GM15510 (cell line): ENCODE data around the gene PES1.

Experiments used
- POLR2A ChIP-seq: IDR thresholded peaks from 3 replicates; pipeline ENCODE4 v1.6.1; 2011; ENCODE audit warnings: borderline replicate concordance; ENCODE audit not compliant: insufficient read length; ENCODE audit errors: extremely low read depth

Gene PES1

DNA sequence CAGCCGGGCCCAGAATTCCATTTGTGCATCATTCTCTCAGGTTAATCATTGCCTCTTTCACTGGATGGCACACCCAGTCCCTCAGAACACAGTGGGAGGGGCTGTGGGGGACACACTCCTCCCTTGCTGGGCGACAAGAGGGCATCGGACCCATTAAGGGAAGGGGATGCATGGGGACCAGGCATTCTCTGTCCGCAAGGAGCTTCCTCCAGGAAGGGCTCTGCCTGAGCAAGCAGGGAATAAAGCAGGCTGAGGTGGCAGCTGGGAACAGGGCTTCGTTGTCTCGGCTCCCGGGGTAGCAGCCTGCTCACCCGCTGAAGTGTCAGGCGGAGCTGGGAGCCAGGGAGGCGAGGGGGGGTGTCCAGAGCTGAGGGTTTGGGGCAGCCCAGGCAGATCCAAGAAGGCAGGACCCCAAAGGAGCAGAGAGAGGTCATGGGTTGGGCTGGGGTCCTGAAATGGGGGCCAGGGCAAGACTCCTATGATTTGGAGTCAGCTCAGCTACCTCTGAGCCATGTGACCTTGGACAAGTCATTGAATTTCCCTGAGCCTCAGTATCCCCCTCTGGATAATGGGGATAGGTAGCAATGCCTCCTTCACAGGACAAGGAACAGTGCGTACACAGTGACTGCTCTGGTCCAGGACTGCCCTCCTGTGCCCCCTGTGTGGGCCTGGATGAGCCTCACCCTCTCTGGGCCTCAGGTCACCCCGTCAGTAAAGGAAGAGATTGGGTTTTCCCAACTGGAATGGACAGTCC, 18.7 kb downstream of the PES1 start:
- TF ChIP-seq POLR2A, result no peak

DNA sequence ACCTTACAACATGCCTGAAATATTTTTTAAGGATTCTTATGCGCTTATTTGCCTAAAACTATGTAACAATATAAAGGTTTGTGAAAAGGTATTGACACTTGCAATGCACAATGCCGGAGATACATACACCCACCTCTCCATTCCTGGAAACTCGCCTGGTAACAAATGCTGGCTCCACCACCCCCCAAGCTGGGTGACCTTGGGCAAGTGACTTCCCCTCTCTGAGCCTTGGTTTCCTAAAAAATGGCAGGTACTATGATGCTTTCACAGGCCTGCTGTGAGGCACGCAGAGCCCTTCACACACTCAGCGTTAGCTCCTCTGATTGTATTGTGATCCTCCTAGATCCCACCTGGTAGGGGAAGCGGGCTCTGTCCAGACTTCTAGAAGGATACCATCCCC, 19.5 kb downstream of the PES1 start:
- TF ChIP-seq POLR2A, result no peak

DNA sequence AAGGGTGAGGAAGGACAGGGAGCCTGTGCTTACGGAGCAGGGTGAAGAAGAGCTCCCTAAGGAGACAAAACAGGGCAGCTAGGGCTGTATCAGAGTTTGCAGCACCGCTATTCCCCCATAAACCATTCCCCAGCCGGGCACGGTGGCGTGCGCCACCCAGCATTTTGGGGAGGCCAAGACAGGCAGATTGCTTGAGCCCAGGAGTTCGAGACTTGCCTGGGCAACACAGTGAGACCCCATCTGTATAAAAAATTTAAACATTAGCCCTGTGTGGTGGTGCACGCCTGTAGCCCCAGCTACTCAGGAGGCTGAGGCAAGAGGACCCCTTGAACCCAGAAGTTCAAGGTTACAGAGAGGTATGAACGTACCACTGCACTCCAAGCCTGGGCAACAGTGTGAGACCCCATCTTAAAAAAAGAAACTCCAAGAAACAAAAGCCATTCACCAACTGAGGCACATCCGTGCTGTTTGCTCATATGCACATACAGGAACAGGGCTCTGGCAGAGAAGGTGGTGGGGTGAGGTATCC, 22.0 kb downstream of the PES1 start:
- no peak for TF ChIP-seq POLR2A

DNA sequence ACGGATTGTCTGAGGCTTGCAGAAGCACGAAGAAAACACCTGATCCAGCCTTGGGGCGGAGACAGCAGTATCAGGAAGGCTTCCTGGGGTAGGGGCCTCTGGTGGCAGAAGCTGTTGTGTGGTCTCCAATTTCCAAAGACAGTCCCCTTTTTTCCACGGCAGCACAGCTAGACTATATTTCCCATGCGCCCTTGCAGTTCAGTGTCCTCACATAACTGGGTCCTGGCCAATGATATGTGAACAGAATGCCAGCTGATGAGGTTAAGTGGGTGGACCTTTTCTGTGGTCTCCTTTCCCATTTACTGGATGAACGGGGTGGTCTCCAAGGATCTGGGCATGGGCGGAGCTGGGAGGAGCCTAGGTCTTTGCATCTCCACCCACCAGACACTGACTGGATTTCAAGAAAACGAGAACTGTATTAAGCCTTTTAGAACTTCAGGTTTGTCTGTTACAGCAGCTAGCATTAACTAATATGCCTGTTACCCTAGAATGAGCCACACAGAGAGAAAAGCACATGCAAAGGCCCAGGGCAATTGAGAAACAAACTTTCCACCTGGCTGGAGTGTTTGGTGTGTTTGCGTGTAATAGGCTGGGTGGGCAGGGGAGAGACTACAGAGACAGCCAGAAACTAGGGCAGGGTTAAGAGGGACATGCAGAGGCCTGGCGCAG, 23.4 kb downstream of the PES1 start:
- no peak for TF ChIP-seq POLR2A

DNA sequence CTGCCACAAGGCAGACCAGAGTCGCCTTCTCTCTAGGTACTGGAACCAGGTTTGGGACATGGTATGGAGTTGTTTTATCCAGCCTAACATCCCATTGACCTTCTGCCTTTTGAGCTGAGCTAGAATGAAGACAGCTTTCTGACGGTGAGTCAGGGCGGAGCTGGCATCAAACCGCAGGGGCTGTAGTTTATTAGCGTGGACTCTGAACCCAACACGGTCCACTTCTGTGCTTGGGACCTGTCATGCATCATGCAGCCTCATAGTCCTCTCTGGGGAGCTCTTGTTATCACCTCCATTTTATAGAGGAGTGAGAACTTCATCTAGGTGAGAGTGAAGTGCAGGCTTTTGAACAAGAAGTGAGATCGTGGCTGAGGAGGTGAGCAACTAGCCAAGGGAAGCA, 25.6 kb downstream of the PES1 start:
- TF ChIP-seq POLR2A, result no peak

DNA sequence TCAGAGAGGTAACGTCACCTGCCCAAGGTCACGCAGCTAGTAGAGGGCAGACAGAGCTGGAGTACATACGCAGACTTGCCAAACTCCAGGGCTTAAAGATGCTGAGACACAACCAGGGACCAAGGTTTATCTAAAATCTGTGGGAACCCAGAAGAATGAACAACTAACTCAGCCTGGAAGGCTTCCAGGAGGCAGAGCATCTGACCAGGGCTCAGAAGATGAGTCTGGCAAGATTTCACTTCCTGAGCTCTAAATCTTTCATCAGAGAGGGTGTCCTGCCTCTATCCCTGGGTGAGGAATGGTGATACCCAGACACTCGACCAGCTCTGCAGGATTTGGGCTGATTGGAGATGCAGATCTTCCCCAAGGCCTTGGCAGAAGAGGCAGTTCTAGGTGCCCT, 26.4 kb downstream of the PES1 start:
- no peak for TF ChIP-seq POLR2A

DNA sequence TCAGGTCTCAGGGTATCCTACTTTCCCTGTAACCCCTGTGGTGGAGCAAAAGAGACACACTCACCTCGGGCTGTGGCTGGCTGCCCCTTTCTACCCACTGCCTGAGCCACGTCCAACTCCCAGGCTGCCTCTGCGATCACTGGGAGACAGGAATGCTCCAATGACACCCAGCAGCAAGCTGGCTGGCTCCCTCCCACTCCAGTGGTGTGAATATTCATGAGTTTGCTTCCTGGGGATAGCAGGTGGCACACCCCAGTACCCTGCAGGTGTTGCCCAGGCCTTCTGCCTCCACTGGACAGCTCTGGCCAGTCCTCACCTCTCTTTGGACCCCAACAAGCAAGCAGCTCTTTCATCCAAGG, 27.0 kb downstream of the PES1 start:
- no peak for TF ChIP-seq POLR2A

DNA sequence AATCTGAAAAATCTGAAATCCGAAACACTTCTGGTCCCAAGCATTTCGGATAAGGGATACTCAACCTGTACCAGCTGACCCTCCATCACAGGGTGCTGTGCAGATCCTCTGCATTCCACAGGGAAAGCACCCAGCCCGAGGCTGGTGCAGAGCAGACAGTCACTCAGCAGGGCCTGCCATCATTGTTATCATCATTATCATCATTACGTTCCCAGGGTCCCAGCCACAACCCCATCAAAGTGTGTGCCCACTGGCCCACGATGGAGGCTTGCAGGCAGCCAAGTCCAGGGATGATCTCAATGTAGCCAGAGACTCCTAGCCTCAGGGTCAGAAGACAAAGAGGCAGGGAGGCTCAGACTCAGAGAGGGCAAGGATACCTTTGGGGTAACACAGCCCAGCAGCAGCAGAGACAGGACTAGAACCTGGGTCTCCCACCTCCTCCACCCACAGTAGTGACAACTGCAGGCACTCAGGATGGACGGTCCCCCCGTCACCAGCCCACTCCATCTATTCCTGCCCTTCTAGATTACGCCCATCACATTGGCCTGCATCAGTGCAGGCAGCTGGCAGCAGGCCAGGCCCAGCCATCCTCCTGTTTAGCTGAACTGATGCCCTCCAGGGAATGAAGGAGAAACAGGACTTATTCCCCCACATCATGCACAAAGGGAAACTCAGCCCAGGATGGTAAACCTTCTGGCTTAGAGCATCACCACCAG, 27.5 kb downstream of the PES1 start:
- TF ChIP-seq POLR2A, result no peak

DNA sequence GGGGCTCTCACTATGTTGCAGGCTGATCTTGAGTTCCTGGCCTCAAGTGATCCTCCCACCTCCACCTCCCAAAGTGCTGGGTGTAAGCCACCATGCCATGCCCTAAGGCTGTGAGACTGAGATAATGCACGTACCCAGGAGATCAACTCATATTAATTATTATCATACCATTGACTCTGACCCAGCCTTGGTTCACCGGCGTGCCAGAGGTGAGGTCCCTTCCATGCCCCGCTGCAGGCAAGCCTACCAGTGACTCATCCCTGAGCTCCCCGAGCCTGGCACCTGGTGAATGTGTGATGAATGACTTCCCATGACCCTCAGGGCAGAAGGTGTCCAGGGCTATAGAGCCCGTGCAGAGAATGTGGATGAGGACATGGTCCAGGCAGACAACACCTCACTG, 29.3 kb downstream of the PES1 start:
- TF ChIP-seq POLR2A, result no peak

DNA sequence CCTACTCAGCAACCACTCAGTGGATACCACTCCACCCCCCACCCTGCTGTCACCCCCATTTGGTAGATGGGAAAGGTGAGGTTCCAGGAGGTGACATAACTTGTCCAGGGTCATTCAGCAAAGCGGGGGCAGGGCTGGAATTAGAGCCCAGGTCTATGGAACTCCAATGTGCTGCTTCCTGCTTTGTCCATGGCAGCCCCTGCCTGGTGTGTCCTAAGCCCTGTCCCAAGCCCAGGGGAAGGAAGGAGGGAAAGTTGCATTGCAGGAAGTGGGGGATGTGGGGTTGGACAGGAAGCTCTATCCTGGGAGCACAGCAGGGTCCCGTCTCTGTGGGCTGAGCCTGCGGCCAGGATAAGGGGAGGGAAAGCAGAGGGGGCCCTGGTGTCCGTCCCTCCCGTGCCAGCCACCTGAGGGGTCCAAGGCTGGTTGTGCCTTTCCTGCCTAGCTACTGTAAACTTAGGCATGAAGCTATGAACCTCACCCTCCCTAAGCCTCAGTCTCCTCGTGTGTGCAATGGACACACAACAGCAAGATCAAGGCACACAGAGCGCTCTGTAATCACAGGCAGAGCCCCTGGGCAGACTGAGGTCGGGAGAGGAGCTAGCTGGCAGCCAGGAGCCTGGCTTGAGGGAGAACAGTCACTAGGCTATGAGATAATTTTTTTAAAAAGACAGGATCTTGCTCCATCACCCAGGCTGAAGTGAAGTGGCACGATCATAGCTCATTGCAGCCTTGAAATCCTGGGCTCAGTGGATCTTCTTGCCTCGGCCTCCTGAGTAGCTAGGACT, 30.1 kb downstream of the PES1 start:
- TF ChIP-seq POLR2A, result no peak

DNA sequence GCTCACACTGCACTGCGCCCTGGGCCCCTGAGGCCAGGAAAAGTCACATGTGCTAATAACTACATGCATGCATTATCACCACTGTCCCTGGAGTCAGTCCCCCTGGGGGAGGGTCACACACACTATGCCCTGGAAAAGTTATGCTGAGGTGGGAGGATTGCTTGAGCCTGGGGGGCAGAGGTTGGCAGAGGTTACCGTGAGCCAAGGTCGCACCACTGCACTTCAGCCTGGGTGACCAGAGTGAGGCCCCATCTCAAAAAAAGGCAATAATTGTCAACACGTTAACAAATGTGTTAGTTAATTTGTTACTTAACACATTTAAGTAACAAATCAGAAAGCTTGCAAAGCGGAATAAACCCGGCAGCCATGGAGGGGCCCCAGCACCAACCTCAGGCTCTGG, 31.8 kb downstream of the PES1 start:
- TF ChIP-seq POLR2A, result no peak

DNA sequence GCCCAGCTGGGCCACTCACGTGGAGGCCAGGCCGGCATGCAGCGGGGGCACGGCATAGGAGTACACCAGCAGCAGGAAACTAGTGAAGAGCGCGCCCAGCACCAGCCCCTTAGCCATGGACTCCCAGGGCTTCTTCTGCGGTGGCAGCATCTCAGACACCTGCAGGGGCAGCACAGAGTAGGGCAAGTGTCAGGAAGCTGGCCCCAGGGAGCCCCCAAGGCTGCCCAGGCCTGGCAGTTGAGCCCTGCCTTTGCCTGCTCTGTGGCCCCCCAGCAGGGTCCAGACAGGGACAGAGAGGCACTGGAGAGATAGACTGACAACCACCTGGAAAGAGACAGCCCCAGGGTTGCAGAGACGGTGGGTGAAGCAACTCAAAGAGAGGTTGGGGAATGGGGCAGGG, 34.5 kb downstream of the PES1 start:
- no peak for TF ChIP-seq POLR2A

DNA sequence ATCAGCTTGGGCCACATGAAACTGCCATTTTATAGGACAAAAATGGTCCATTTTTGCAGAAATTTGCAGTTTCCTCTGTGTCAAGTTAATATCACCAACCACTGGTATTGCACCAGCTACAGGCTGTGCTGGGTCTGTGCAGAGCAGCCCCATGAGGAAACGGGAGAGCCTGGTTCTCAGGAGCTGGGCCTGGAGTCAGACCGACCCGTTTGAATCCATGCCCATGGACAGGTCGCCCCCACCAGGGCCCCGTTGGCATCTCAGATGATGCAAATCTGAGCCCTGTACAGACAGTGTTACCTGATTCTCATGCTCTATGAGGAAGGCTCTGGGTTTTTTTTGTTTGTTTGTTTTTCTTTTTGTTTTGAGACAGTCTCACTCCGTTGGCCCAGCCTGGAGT, 35.3 kb downstream of the PES1 start:
- no peak for TF ChIP-seq POLR2A

DNA sequence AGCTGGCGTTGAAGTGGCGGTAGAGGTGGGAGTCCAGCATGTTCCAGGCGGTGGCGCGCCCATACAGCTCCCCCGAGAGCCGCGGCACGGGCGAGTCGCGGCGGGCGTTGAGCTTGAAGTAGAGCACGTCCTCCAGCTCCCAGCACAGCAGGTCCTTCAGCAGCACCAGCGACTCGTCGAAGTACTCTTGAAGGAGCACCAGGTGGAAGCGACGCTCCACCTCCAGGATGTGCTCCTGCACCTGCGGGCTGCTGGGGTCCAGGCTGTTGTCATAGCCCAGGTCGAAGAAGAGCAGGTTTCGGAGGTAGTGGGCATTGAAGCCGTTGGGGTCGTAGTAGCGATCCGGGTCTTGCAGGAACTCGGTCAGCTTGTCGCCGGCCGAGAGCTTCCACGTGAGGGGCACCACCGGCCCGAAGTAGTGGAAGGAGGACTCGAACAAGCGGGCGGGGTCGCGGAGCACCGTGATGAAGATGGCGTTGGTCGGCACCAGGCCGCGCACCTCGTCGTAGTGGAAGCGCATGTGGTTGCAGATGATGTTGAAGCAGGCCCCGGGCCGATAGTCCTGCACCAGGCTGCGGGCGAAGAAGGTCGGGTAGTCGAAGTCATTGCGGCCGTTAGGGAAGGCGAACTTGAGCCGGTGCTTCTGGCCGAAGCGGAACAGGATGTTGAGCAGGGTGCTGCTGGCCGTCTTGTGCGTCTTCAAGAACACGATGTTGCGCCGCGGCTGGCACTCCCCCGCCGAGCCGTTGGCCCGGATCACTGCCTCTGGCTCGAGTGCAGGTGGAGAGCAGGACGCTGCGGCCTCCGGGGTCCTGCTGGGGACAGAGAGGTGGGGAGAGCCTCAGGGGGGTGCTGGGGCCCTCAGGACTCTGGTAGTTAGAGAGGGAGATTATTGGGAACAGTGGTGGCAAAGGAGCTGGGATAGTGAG, 36.2 kb downstream of the PES1 start:
- TF ChIP-seq POLR2A, result no peak
